GM12891 (cell line): ENCODE results near the gene ASIC2.

Source experiments
- DNase-seq: peaks from one replicate; pipeline ENCODE4 v3.0.0; 2011; ENCODE audit warnings: low spot score; ENCODE audit not compliant: insufficient read length
- FAIRE-seq: peaks from 2 replicates; lab custom pipeline; 2011; peaks lifted over from hg19 to GRCh38; lab: Jason Lieb, UNC
- PAX5 ChIP-seq: IDR thresholded peaks from 2 replicates; pipeline ENCODE4 v1.6.1; 2011; ENCODE audit warnings: low read length, moderate library complexity, mild to moderate bottlenecking; ENCODE audit not compliant: insufficient read depth, severe bottlenecking
- POLR2A ChIP-seq: IDR thresholded peaks from 2 replicates; pipeline ENCODE4 v1.6.1; 2011; ENCODE audit warnings: low read depth, low read length, control low read depth
- POLR2AphosphoS5 ChIP-seq: IDR thresholded peaks from 2 replicates; pipeline ENCODE4 v1.6.1; 2011; ENCODE audit warnings: low read depth, low read length, control low read depth
- POU2F2 ChIP-seq: IDR thresholded peaks from 2 replicates; pipeline ENCODE4 v1.6.1; 2011; ENCODE audit warnings: low read depth, mild to moderate bottlenecking, control low read depth, low read length, moderate library complexity
- SPI1 ChIP-seq: IDR thresholded peaks from 2 replicates; pipeline ENCODE4 v1.6.1; 2011; ENCODE audit warnings: low read depth, low read length, control low read depth
- TAF1 ChIP-seq: IDR thresholded peaks from 2 replicates; pipeline ENCODE4 v1.6.1; 2011; ENCODE audit warnings: low read depth, low read length, control low read depth

Gene ASIC2

DNA sequence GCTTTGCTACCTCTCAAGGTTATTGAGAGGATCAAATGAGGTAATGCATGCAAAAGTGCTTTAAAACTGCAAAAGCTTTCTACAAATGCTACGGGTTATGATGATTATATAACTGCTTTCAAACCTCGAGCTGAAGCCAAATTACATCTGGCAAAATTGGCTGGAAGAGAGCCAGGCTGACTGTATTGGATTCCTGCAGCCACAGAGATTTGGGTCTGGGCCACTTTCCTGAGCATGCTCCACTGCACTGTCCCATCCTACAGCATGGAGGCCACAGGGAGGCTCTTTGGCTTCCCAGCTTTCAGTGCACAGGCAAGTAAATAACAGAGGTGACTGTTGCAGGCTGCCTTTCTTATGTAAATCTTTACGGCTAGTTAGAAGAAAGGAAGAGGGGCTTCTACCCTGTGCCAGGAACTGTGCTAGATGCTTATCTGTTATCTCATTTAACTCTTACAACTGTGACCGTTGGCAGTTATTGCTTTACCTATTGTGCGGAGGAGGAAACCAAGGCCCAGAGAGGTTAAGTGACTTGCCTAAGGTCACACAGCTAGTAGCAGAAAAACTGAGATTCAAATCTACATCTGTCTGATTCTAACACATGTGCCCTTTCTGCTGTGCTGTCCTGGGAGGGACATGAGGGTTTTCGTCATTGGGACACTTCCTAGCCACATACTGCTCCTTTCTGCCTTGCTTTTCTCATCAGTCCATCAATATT lies 179.7 kb downstream of the ASIC2 start:
- TF ChIP-seq TAF1 (no peak), POLR2AphosphoS5 (no peak), POU2F2 (no peak), POLR2A (no peak), PAX5 (no peak), SPI1 (no peak)
- DNase-seq (no peak), FAIRE-seq (no peak)

DNA sequence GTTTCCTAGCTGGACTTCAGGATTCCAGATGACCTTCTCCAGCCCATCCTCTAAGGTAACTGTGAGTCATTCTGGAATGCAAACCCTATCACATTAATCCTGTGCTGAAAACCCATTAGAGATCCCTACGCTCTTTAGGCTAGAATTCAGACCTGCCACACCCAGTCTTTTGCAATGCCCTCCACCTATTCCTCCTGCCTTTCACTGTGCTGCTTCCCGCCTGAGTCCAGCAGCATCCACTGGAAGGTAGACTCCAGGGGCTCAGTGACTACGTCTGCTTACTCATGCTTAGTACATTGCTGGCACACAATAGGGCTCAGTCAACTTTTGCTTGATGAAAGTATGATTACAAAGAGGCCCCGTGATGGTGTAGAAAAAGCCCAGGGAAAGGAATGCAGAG lies 180.3 kb downstream of the ASIC2 start:
- DNase-seq (no peak), FAIRE-seq (no peak)
- no peak for TF ChIP-seq TAF1
- no peak for TF ChIP-seq POLR2A
- no peak for TF ChIP-seq POLR2AphosphoS5
- no peak for TF ChIP-seq PAX5
- TF ChIP-seq POU2F2: no peak
- no peak for TF ChIP-seq SPI1

GRCh38 chr17:33109336-33110072 lies 183.6 kb downstream of the ASIC2 start:
- no peak for FAIRE-seq
- TF ChIP-seq TAF1 (no peak), PAX5 (no peak), POLR2AphosphoS5 (no peak), POU2F2 (no peak), POLR2A (no peak), SPI1 (no peak)

GRCh38 chr17:33106525-33107165 lies 186.4 kb downstream of the ASIC2 start:
- FAIRE-seq (no peak), DNase-seq (no peak)
- no peak for TF ChIP-seq POU2F2
- TF ChIP-seq POLR2AphosphoS5: no peak
- no peak for TF ChIP-seq PAX5
- no peak for TF ChIP-seq SPI1
- no peak for TF ChIP-seq POLR2A
- no peak for TF ChIP-seq TAF1

More at GRCh38 chr17:33109336-33110072, 183.6 kb downstream of the ASIC2 start:
- DNase-seq: no peak

DNA sequence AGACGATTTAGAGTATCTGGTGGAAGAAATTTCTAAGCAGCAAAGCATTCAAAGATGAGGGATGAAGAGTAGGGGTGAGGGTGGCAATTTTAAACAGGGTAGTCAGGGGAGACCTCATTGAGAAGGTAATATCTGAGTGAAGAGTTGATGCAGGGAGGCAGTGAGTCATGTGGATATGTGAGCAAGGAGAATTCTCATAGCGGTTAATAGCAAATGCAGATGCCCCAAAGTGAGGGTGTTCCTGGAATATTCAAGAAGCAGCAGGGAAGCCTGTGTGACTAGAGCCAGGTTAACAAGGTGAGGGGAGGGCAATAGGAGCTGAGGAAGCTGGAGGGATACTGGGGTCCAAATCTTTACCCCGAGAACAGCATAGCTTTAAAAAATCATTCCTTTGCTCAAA lies 187.2 kb downstream of the ASIC2 start:
- FAIRE-seq (no peak), DNase-seq (no peak)
- no peak for TF ChIP-seq POLR2AphosphoS5
- no peak for TF ChIP-seq SPI1
- no peak for TF ChIP-seq POLR2A
- no peak for TF ChIP-seq PAX5

DNA sequence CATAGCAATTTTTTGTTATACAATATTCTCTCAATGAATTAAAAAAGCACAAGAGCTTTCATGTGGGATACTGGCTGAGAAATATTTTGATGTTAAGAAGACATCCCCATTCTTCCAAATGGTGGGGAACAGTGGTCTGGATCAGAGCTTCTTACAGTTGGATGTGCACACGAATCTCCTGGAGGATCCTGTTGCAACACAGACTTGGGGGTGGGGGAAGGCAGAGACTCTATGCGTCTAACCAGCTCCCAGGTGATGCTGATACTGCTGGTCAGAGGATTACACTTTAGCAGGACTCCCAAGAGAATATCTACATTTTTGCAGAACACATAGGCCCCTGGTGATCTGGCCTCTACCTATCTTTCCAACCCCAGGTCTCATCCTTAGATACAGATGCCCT lies 193.2 kb downstream of the ASIC2 start:
- no peak for FAIRE-seq
- TF ChIP-seq POLR2AphosphoS5 (no peak), POU2F2 (no peak), PAX5 (no peak), TAF1 (no peak), POLR2A (no peak), SPI1 (no peak)
- DNase-seq: no peak

GRCh38 chr17:33099252-33099651 lies 193.8 kb downstream of the ASIC2 start:
- FAIRE-seq (no peak), DNase-seq (no peak)
- TF ChIP-seq POU2F2: no peak

DNA sequence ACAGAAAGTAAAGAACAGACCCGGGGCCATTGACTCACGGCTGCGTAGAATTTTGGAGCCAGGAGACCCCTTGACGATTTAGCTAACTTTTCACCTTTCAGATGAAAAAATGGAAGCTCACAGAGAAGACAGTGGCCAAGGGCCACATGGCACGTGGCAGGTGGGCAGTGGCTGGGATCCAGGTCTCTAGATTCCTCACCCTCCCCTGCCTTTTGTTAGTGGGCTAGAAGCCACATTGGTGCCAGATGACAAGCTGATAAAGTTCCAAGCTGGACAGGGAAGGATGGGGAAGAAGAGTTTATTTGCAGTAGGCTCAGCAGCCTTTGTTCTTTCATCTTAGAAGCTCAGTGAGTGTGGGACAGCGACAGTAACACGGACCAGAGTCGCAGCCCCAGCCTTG lies 195.7 kb downstream of the ASIC2 start:
- TF ChIP-seq POLR2A: no peak
- TF ChIP-seq TAF1: no peak
- TF ChIP-seq SPI1: no peak
- no peak for TF ChIP-seq PAX5
- no peak for TF ChIP-seq POU2F2
- TF ChIP-seq POLR2AphosphoS5: no peak
- DNase-seq: no peak
- FAIRE-seq: no peak

DNA sequence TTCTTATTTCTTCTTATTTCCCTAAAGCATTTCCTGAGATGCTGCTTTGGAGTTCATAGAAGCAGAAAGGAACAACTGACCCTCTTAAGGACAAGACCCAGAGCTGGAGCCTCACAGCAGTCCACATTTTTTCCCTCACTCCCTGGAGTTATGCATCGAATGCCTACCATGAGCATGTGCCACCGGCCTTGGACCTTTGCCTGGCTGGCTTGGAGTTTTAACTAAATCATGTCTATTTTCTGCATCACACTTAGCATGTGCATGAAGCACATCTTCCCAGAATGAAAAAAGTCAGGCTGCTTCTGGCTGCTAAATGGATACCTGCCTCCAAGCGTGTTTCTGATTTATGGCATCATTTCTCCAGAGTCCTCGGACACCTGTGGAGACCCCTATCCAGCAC lies 196.9 kb downstream of the ASIC2 start:
- FAIRE-seq: no peak
- TF ChIP-seq PAX5 (no peak), POLR2A (no peak), SPI1 (no peak), POU2F2 (no peak), TAF1 (no peak), POLR2AphosphoS5 (no peak)
- DNase-seq: no peak
